ENCODE data around the gene KCNH4.
"Not testable (repeated sequence)": the region's sequence is repeated elsewhere in the genome, so short reads cannot be mapped to it uniquely, and the experiment has no call there.

The KCNH4 gene

DNA sequence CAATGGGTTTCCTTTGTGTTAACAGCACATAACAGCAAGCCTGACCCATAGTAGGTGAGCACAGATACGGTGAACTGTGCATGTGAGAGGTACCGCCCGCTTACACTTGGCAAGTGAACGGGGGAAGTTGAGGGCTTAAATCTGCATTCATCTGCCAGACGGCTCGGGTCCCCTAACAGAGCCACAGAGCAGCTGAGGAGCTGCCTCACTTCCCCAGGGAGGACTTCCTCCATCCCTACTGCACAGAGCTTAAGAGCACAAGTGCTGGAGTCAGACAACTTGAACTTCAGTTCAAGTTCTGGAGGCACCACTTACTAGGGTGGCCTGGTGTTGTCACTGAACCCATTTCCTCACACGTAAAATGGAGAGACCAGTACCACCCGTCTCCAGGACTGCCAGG lies 39.6 kb downstream of the KCNH4 start:
- Histone ChIP-seq H4K20me1 (ENCODE audit: insufficient read depth) (peaks cover 14% of the 10 kb centered on the region; the same call in 1 of the 2 replicates), H3K79me2 (ENCODE audit: insufficient read depth, low read depth) (peaks cover 89% of the 10 kb centered on the region)
- TF ChIP-seq CTCF (conservative IDR thresholded peaks at IDR 0.05; ENCODE audit: low read depth, low read length): no peak

DNA sequence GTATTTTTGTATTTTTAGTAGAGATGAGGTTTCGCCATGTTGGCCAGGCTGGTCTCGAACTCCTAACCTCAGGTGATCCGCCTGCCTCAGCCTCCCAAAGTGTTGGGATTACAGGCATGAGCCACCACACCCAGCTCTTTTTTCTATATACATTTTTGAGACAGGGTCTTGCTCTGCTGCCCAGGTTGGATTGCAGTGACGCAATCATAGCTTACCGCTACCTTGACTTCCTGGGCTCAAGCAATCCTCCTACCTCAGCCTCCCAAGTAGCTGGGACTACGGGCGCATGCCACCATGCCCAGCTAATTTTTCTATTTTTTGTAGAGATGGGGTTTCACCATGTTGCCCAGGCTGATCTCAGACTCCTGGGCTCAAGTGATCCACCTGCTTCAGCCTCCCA lies 40.3 kb downstream of the KCNH4 start:
- not testable (repeated sequence) for H3K9ac ChIP-seq; H3K4me2 ChIP-seq; H3K36me3 ChIP-seq (ENCODE audit: insufficient read depth); H3K27ac ChIP-seq; H3K27me3 ChIP-seq (ENCODE audit: insufficient read depth, low read depth); H3K4me3 ChIP-seq (IDR thresholded peaks at IDR 0.05; ENCODE audit: insufficient read depth, low read depth, low read length); H2AFZ ChIP-seq (ENCODE audit: low read depth)
- H3K4me1 ChIP-seq (ENCODE audit: low read depth, poor library complexity, severe bottlenecking): peaks cover 20% of the 10 kb centered on the region
- H4K20me1 ChIP-seq (ENCODE audit: insufficient read depth): peaks cover 14% of the 10 kb centered on the region; the same call in 1 of the 2 replicates
- peaks cover 88% of the 10 kb centered on the region for H3K79me2 ChIP-seq (ENCODE audit: insufficient read depth, low read depth)

More for the DNA sequence above, 39.6 kb downstream of the KCNH4 start:
- Histone ChIP-seq H3K9ac (no peak overlapping the region), H3K4me2 (no peak overlapping the region), H3K27me3 (ENCODE audit: insufficient read depth, low read depth) (no peaks in the 10 kb centered on the region), H2AFZ (ENCODE audit: low read depth) (no peak overlapping the region), H3K27ac (no peak overlapping the region), H3K4me3 (IDR thresholded peaks at IDR 0.05; ENCODE audit: insufficient read depth, low read depth, low read length) (no peak overlapping the region), H3K36me3 (ENCODE audit: insufficient read depth) (no peaks in the 10 kb centered on the region), H3K4me1 (ENCODE audit: low read depth, poor library complexity, severe bottlenecking) (peaks cover 13% of the 10 kb centered on the region)

DNA sequence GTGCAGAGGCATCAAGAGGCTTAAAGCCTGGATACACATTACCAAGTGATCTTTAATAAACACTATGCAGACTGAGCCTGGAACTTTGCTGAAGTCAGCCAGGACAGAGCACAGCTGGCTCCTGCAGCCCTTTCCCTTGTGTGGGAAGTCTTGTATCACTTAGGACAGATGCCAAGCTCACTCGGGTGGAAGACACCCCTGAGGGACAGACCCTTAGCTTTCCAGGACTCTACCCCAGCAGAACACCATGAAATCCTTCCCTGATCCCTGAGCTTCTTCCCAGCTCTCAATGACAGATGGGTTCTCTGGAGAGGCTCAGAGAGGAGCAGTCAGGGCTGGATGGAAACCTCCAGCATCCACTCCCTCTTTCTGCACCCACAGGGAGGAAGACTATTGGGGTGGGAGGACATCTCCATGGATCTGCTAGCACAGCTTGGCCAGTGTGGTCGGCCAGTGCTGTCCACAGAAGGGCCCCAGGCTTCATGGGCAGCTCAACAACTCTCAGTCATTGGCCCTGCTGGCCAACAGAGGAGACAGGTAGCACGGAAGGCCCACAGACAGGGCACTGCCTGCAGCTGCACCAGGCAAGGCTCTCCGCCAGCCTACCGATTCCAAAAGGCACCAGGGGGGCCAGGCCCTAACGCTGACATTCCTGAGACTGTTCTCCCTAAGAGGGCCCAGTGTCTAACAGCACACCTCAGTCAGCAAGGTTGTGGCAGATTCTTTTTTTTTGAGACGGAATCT lies 42.0 kb downstream of the KCNH4 start:
- no peak overlapping the region for H3K4me3 ChIP-seq (IDR thresholded peaks at IDR 0.05; ENCODE audit: insufficient read depth, low read depth, low read length)
- H3K4me2 ChIP-seq: no peak overlapping the region; the same call in 1 of the 2 replicates
- TF ChIP-seq CTCF (conservative IDR thresholded peaks at IDR 0.05; ENCODE audit: low read depth, low read length): no peak
- no peaks in the 10 kb centered on the region for H3K36me3 ChIP-seq (ENCODE audit: insufficient read depth)
- H4K20me1 ChIP-seq (ENCODE audit: insufficient read depth): peaks cover 20% of the 10 kb centered on the region
- H3K27me3 ChIP-seq (ENCODE audit: insufficient read depth, low read depth): no peaks in the 10 kb centered on the region
- H3K79me2 ChIP-seq (ENCODE audit: insufficient read depth, low read depth): peaks cover 87% of the 10 kb centered on the region
- H3K27ac ChIP-seq: no peak overlapping the region
- H3K9ac ChIP-seq: no peak overlapping the region
- H3K4me1 ChIP-seq (ENCODE audit: low read depth, poor library complexity, severe bottlenecking): peaks cover 38% of the 10 kb centered on the region
- no peak overlapping the region for H2AFZ ChIP-seq (ENCODE audit: low read depth)

DNA sequence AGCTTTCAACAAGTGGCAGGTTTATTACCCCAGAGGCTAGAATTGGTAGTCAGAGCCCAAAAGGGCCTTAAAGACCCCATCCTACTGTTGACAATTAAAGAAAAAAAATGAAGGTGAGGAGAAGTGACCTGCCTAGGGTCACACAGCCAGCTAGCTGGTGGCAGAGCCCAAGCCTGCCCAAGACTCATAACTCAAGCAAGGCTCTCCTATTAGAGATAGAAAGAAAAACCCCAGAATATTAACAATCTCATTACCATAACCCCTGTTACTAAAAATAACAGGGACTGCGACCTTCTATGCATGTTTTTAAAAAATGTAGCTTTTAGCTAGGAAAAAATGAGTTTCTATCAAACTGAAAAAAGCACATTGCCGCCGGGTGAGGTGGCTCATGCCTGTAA lies 44.3 kb downstream of the KCNH4 start:
- Histone ChIP-seq H3K27ac (no peak overlapping the region), H3K36me3 (ENCODE audit: insufficient read depth) (no peaks in the 10 kb centered on the region), H3K4me2 (no peak overlapping the region), H3K27me3 (ENCODE audit: insufficient read depth, low read depth) (no peaks in the 10 kb centered on the region), H3K9ac (no peak overlapping the region), H3K79me2 (ENCODE audit: insufficient read depth, low read depth) (peaks cover 72% of the 10 kb centered on the region), H3K4me1 (ENCODE audit: low read depth, poor library complexity, severe bottlenecking) (peaks cover 61% of the 10 kb centered on the region), H2AFZ (ENCODE audit: low read depth) (no peak overlapping the region), H3K4me3 (IDR thresholded peaks at IDR 0.05; ENCODE audit: insufficient read depth, low read depth, low read length) (no peak overlapping the region), H4K20me1 (ENCODE audit: insufficient read depth) (peaks cover 19% of the 10 kb centered on the region; the same call in 1 of the 2 replicates)
- TF ChIP-seq CTCF (conservative IDR thresholded peaks at IDR 0.05; ENCODE audit: low read depth, low read length): no peak

Data from KMS-11 (cell line).